ENCODE results near the gene ABCD3. TPM values are rescaled to one million over a fixed set of nuclear protein-coding genes. Genes with fewer than 3 reads are reported as not detected.

ABCD3 gene
- total and polyA plus RNA-seq, 2 of the 4 experiments (the other 2 are of a cell fraction): 13.6 to 32.6 TPM

DNA sequence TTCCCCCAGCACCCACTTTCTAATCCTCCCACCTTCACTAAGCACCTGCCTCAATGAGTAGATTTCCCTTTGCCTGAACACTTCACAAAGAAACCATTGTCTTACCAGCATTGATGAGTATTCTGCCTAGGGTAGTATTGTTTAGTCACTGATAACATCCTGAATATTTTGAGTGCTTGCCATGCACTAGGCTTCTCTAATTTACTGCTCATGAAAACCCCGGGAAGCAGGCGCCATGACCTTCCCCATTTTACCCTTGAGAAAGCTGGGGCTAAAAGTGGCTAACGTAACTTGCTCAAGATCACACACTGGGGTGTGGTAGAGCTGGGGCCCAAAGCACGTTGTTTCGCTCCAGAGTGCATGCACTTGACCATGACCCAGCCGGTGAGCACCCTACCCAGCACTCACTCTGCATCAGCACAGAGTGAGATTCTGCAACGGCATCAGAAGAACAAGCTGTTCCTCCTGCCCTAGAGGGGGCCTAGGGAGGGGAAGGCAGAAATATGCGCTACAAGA is 133.9 kb downstream of the ABCD3 start:
- intact Hi-C loops (cut with micrococcal nuclease): no loop called here
- Histone ChIP-seq H3K14ac (replicated peaks; ENCODE audit: low read depth, low read length) (peak overlapping the region; percentile 33), H3K36me3 (ENCODE audit: control insufficient read depth, insufficient read depth, low read length) (no peaks in the 10 kb centered on the region), H3K4me1 (ENCODE audit: control insufficient read depth, insufficient read depth, low read length) (peaks cover 27% of the 10 kb centered on the region), H3K23ac (ENCODE audit: low read depth, low read length) (no peak overlapping the region), H4K91ac (ENCODE audit: insufficient read depth, low read depth, low read length) (peak overlapping the region; percentile 25), H3K9me1 (ENCODE audit: insufficient read depth, low read length) (peaks cover 23% of the 10 kb centered on the region), H3K27me3 (ENCODE audit: control insufficient read depth, insufficient read depth, low read length) (no peaks in the 10 kb centered on the region), H2BK20ac (ENCODE audit: low read depth, low read length) (peak overlapping the region; percentile 39), H3K27ac (ENCODE audit: insufficient read depth, low read length) (no peak overlapping the region; the same call in 1 of the 2 replicates), H4K5ac (ENCODE audit: low read depth, low read length) (no peak overlapping the region), H2AFZ (replicated peaks; ENCODE audit: low read length, poor library complexity) (no peak overlapping the region), H3K9ac (ENCODE audit: low read depth, low read length) (no peak overlapping the region), H4K20me1 (ENCODE audit: insufficient read depth, low read length) (no peaks in the 10 kb centered on the region), H2BK5ac (ENCODE audit: low read depth, low read length, poor library complexity, severe bottlenecking) (no peak overlapping the region), H2BK15ac (ENCODE audit: low read depth, low read length) (peak overlapping the region; percentile 82; the same call in 2 of the 3 replicates), H3K79me1 (ENCODE audit: low read depth in 1 of 2, low read length in 2 of 2) (peaks cover 0 to 2% of the 10 kb centered on the region in 2 experiments; a peak in 1 of 4 replicates), H3K9me3 (ENCODE audit: control insufficient read depth, insufficient read depth, low read length) (no peaks in the 10 kb centered on the region), H4K8ac (ENCODE audit: low read depth in 2 of 2, low read length in 2 of 2) (no peak overlapping the region), H3K4me3 (ENCODE audit: insufficient read depth, low read depth, low read length) (no peak overlapping the region), H3K18ac (ENCODE audit: low read depth, low read length) (peak overlapping the region; percentile 16; the same call in 1 of the 2 replicates), H2AK5ac (ENCODE audit: low read depth, low read length) (peak overlapping the region; percentile 68), H2BK120ac (ENCODE audit: low read depth, low read length) (peak overlapping the region; percentile 70; the same call in 1 of the 2 replicates), H3K56ac (ENCODE audit: extremely low read depth, insufficient read depth, low read length) (no peak overlapping the region), H3K4me2 (ENCODE audit: low read depth, low read length) (no peak overlapping the region), H3K4ac (ENCODE audit: low read depth, low read length) (peak overlapping the region; percentile 52; the same call in 1 of the 2 replicates), H2AK9ac (replicated peaks; ENCODE audit: low read depth, low read length, poor library complexity) (peak overlapping the region; percentile 46)
- ATAC-seq (ENCODE audit: low read depth) (no peak), DNase-seq (peak; percentile 44)
- ChIA-PET CTCF (no interaction called here), POLR2A (ENCODE audit: unreplicated experiment) (interaction anchor here (0.7 kb wide), 1 partner anchor 10 kb away, joined by 3 read pairs; the partner anchor contains the start of gene F3)
- WGBS, 2 experiments (ENCODE audit: extremely low coverage in 2 of 2, insufficient read length in 1 of 2): no CpG with 5 or more reads among the region's 8 CpGs
- dilution Hi-C loops (cut with HindIII; ENCODE audit: low sequenced_read_pairs, unreplicated experiment): no loop called here
- TF ChIP-seq POLR2A (IDR thresholded peaks at IDR 0.05; ENCODE audit: low read depth, low read length) (no peak), MAZ (IDR thresholded peaks at IDR 0.05; ENCODE audit: borderline replicate concordance, low read depth, low read length) (no peak), RCOR1 (IDR thresholded peaks at IDR 0.05; ENCODE audit: insufficient replicate concordance, low read length) (no peak), MAFK (IDR thresholded peaks at IDR 0.05; ENCODE audit: low read depth, low read length) (no peak), BHLHE40 (IDR thresholded peaks at IDR 0.05; ENCODE audit: low read depth, low read length) (no peak), MXI1 (IDR thresholded peaks at IDR 0.05; ENCODE audit: borderline replicate concordance, low read depth, low read length) (no peak), SMC3 (IDR thresholded peaks at IDR 0.05; ENCODE audit: low read depth, low read length) (no peak), RAD21 (IDR thresholded peaks at IDR 0.05; ENCODE audit: low read length) (no peak), NFE2L2 (IDR thresholded peaks at IDR 0.05; ENCODE audit: low read depth, low read length) (no peak), CEBPB (IDR thresholded peaks at IDR 0.05; ENCODE audit: low read depth, low read length) (no peak), CHD1 (IDR thresholded peaks at IDR 0.05; ENCODE audit: low read depth, low read length) (no peak), RFX5 (IDR thresholded peaks at IDR 0.05; ENCODE audit: low read depth, low read length) (no peak), FOS (IDR thresholded peaks at IDR 0.05; ENCODE audit: low read depth, low read length) (no peak)
- TF ChIP-seq, protein P1, sequence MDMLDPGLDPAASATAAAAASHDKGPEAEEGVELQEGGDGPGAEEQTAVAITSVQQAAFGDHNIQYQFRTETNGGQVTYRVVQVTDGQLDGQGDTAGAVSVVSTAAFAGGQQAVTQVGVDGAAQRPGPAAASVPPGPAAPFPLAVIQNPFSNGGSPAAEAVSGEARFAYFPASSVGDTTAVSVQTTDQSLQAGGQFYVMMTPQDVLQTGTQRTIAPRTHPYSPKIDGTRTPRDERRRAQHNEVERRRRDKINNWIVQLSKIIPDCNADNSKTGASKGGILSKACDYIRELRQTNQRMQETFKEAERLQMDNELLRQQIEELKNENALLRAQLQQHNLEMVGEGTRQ (IDR thresholded peaks at IDR 0.05; ENCODE audit: low read depth, low read length): no peak
- TF ChIP-seq, protein P2, sequence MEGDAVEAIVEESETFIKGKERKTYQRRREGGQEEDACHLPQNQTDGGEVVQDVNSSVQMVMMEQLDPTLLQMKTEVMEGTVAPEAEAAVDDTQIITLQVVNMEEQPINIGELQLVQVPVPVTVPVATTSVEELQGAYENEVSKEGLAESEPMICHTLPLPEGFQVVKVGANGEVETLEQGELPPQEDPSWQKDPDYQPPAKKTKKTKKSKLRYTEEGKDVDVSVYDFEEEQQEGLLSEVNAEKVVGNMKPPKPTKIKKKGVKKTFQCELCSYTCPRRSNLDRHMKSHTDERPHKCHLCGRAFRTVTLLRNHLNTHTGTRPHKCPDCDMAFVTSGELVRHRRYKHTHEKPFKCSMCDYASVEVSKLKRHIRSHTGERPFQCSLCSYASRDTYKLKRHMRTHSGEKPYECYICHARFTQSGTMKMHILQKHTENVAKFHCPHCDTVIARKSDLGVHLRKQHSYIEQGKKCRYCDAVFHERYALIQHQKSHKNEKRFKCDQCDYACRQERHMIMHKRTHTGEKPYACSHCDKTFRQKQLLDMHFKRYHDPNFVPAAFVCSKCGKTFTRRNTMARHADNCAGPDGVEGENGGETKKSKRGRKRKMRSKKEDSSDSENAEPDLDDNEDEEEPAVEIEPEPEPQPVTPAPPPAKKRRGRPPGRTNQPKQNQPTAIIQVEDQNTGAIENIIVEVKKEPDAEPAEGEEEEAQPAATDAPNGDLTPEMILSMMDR (conservative IDR thresholded peaks at IDR 0.05; ENCODE audit: low read depth, low read length): no peak
- TF ChIP-seq, protein P3, sequence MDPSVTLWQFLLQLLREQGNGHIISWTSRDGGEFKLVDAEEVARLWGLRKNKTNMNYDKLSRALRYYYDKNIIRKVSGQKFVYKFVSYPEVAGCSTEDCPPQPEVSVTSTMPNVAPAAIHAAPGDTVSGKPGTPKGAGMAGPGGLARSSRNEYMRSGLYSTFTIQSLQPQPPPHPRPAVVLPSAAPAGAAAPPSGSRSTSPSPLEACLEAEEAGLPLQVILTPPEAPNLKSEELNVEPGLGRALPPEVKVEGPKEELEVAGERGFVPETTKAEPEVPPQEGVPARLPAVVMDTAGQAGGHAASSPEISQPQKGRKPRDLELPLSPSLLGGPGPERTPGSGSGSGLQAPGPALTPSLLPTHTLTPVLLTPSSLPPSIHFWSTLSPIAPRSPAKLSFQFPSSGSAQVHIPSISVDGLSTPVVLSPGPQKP (IDR thresholded peaks at IDR 0.05; ENCODE audit: borderline replicate concordance, low read depth, low read length): no peak
- no TSS peak for BruUV-seq (replicated peaks)
- in situ Hi-C loops (cut with MboI; ENCODE audit: low sequenced_read_pairs): no loop called here
